ENCODE measurements around the gene FBN2. TPM values are rescaled to one million over a fixed set of nuclear protein-coding genes. Genes with fewer than 3 reads are reported as not detected.

The FBN2 gene
- polyA plus RNA-seq, 1 donor from 2014 or later = 1.6 TPM

DNA sequence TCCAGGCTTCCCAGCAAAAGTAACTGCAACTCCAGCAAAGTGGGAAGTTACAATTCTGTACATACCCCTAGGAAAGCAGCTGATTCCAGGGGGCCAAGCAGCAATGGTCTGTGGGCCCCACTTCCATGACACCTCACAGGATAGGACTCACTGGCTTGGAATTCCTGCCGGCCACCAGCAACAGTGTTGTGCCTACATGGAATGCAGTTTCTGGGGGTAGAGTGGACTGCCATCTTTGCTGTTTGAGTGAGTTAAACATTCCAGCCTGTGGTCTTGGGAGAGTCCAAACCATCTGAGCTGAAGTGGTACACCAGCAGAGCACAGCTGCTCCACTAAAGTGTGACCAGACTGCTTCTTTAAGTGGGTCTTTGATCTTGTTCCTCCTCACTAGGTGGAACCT is 13.4 kb upstream of the FBN2 start:
- Histone ChIP-seq H3K4me2 (ENCODE audit: low read length) (no peak overlapping the region), H3K9ac (ENCODE audit: low read length) (no peak overlapping the region), H3K9me2 (ENCODE audit: insufficient read depth, low read length) (no peaks in the 10 kb centered on the region), H3K27ac (ENCODE audit: low read length) (no peak overlapping the region), H3F3A (ENCODE audit: insufficient read depth, low read length, poor library complexity, severe bottlenecking) (no peaks in the 10 kb centered on the region), H3K36me3 (ENCODE audit: insufficient read depth, low read length) (no peaks in the 10 kb centered on the region), H2AFZ (ENCODE audit: low read depth, low read length) (no peak overlapping the region), H3K9me3 (ENCODE audit: low read length) (no peaks in the 10 kb centered on the region), H4K20me1 (ENCODE audit: insufficient read depth) (no peaks in the 10 kb centered on the region), H3K27me3 (ENCODE audit: insufficient read depth, low read depth, low read length) (no peaks in the 10 kb centered on the region), H3K4me3 (ENCODE audit: low read length) (no peak overlapping the region), H3K79me2 (replicated peaks; ENCODE audit: insufficient read depth, low read length) (no peaks in the 10 kb centered on the region)
- no peak for TF ChIP-seq RAD21 (conservative IDR thresholded peaks at IDR 0.05)
- TF ChIP-seq SMC3 (conservative IDR thresholded peaks at IDR 0.05; ENCODE audit: poor library complexity) = no peak
- TF ChIP-seq POLR2AphosphoS5 (IDR thresholded peaks at IDR 0.05) = no peak
- TF ChIP-seq TAF1 (IDR thresholded peaks at IDR 0.05; ENCODE audit: low read depth) = no peak
- TF ChIP-seq MXI1 (conservative IDR thresholded peaks at IDR 0.05; ENCODE audit: poor library complexity, severe bottlenecking) = no peak
- TF ChIP-seq EZH2 (IDR thresholded peaks at IDR 0.05; ENCODE audit: borderline replicate concordance, insufficient read depth, low read length, poor library complexity, severe bottlenecking) = no peak
- TF ChIP-seq CTCF (IDR thresholded peaks at IDR 0.05; ENCODE audit: poor library complexity, severe bottlenecking) = no peak
- TF ChIP-seq REST (IDR thresholded peaks at IDR 0.05; ENCODE audit: borderline replicate concordance) = no peak

GRCh38 chr5:128549496-128549895 is 11.5 kb upstream of the FBN2 start:
- Histone ChIP-seq H3K36me3 (ENCODE audit: insufficient read depth, low read length) (no peaks in the 10 kb centered on the region), H3K79me2 (replicated peaks; ENCODE audit: insufficient read depth, low read length) (no peaks in the 10 kb centered on the region), H3K27me3 (ENCODE audit: insufficient read depth, low read depth, low read length) (no peaks in the 10 kb centered on the region), H3K4me2 (ENCODE audit: low read length) (no peak overlapping the region), H3K9me2 (ENCODE audit: insufficient read depth, low read length) (no peaks in the 10 kb centered on the region), H3K9me3 (ENCODE audit: low read length) (no peaks in the 10 kb centered on the region), H3K4me3 (ENCODE audit: low read length) (no peak overlapping the region), H3F3A (ENCODE audit: insufficient read depth, low read length, poor library complexity, severe bottlenecking) (no peaks in the 10 kb centered on the region), H3K9ac (ENCODE audit: low read length) (no peak overlapping the region), H2AFZ (ENCODE audit: low read depth, low read length) (no peak overlapping the region), H3K27ac (ENCODE audit: low read length) (no peak overlapping the region), H4K20me1 (ENCODE audit: insufficient read depth) (no peaks in the 10 kb centered on the region)
- no peak for TF ChIP-seq SMC3 (conservative IDR thresholded peaks at IDR 0.05; ENCODE audit: poor library complexity)
- TF ChIP-seq CTCF (IDR thresholded peaks at IDR 0.05; ENCODE audit: poor library complexity, severe bottlenecking) = no peak
- TF ChIP-seq MXI1 (conservative IDR thresholded peaks at IDR 0.05; ENCODE audit: poor library complexity, severe bottlenecking) = no peak
- no peak for TF ChIP-seq RAD21 (conservative IDR thresholded peaks at IDR 0.05)
- TF ChIP-seq REST (IDR thresholded peaks at IDR 0.05; ENCODE audit: borderline replicate concordance) = no peak
- TF ChIP-seq TAF1 (IDR thresholded peaks at IDR 0.05; ENCODE audit: low read depth) = no peak
